ENCODE results near the gene RAB40B. TPM values are rescaled to one million over a fixed set of nuclear protein-coding genes. Genes with fewer than 3 reads are reported as not detected.

Gene RAB40B
- total RNA-seq, 1 donor from 2014 or later: 20.0 TPM

GRCh38 chr17:82696916-82697807 is 1.3 kb downstream of the RAB40B start:
- H3K4me1 Mint-ChIP-seq (ENCODE audit: low read depth): peaks cover 22% of the 10 kb centered on the region
- H3K4me3 Mint-ChIP-seq (ENCODE audit: unreplicated experiment): peak overlapping the region; percentile 70

GRCh38 chr17:82696259-82696658 is 2.2 kb downstream of the RAB40B start:
- no peak overlapping the region for H3K27ac Mint-ChIP-seq (ENCODE audit: unreplicated experiment)
- H3K9me3 Mint-ChIP-seq (ENCODE audit: low read depth): peaks cover 11% of the 10 kb centered on the region
- H3K27me3 Mint-ChIP-seq (ENCODE audit: low read depth): no peaks in the 10 kb centered on the region
- peak; percentile 30 for DNase-seq (ENCODE audit: low spot score)
- H3K36me3 Mint-ChIP-seq (ENCODE audit: low read depth): peaks cover 10% of the 10 kb centered on the region
- no peak overlapping the region for H3K4me3 Mint-ChIP-seq (ENCODE audit: unreplicated experiment)
- no peak for TF ChIP-seq CTCF (IDR thresholded peaks at IDR 0.05)
- peaks cover 16% of the 10 kb centered on the region for H3K4me1 Mint-ChIP-seq (ENCODE audit: low read depth)

More at GRCh38 chr17:82696916-82697807, 1.3 kb downstream of the RAB40B start:
- Mint-ChIP-seq H3K27me3 (ENCODE audit: low read depth) (no peaks in the 10 kb centered on the region), H3K27ac (ENCODE audit: unreplicated experiment) (no peak overlapping the region), H3K9me3 (ENCODE audit: low read depth) (peaks cover 11% of the 10 kb centered on the region), H3K36me3 (ENCODE audit: low read depth) (peaks cover 7% of the 10 kb centered on the region)
- no peak for TF ChIP-seq CTCF (IDR thresholded peaks at IDR 0.05)
- DNase-seq (ENCODE audit: low spot score): peak; percentile 89

GRCh38 chr17:82694647-82695046 is 3.9 kb downstream of the RAB40B start:
- no peak overlapping the region for H3K4me3 Mint-ChIP-seq (ENCODE audit: unreplicated experiment)
- no peak for TF ChIP-seq CTCF (IDR thresholded peaks at IDR 0.05)
- H3K4me1 Mint-ChIP-seq (ENCODE audit: low read depth): peaks cover 14% of the 10 kb centered on the region

GRCh38 chr17:82693168-82693867 is 5.2 kb downstream of the RAB40B start:
- Mint-ChIP-seq H3K4me3 (ENCODE audit: unreplicated experiment) (no peak overlapping the region), H3K9me3 (ENCODE audit: low read depth) (peaks cover 11% of the 10 kb centered on the region), H3K27ac (ENCODE audit: unreplicated experiment) (no peak overlapping the region), H3K36me3 (ENCODE audit: low read depth) (peaks cover 15% of the 10 kb centered on the region), H3K4me1 (ENCODE audit: low read depth) (peaks cover 9% of the 10 kb centered on the region), H3K27me3 (ENCODE audit: low read depth) (no peaks in the 10 kb centered on the region)
- no peak for TF ChIP-seq CTCF (IDR thresholded peaks at IDR 0.05)
- peak; percentile 37 for DNase-seq (ENCODE audit: low spot score)

More at GRCh38 chr17:82694647-82695046, 3.9 kb downstream of the RAB40B start:
- peaks cover 15% of the 10 kb centered on the region for H3K36me3 Mint-ChIP-seq (ENCODE audit: low read depth)
- H3K27me3 Mint-ChIP-seq (ENCODE audit: low read depth): no peaks in the 10 kb centered on the region
- peaks cover 11% of the 10 kb centered on the region for H3K9me3 Mint-ChIP-seq (ENCODE audit: low read depth)
- no peak for DNase-seq (ENCODE audit: low spot score)
- H3K27ac Mint-ChIP-seq (ENCODE audit: unreplicated experiment): no peak overlapping the region

GRCh38 chr17:82692268-82692667 is 6.2 kb downstream of the RAB40B start:
- no peak overlapping the region for H3K27ac Mint-ChIP-seq (ENCODE audit: unreplicated experiment)
- H3K36me3 Mint-ChIP-seq (ENCODE audit: low read depth): peaks cover 15% of the 10 kb centered on the region
- H3K27me3 Mint-ChIP-seq (ENCODE audit: low read depth): no peaks in the 10 kb centered on the region
- H3K4me3 Mint-ChIP-seq (ENCODE audit: unreplicated experiment): no peak overlapping the region
- peaks cover 9% of the 10 kb centered on the region for H3K4me1 Mint-ChIP-seq (ENCODE audit: low read depth)
- TF ChIP-seq CTCF (IDR thresholded peaks at IDR 0.05): no peak
- H3K9me3 Mint-ChIP-seq (ENCODE audit: low read depth): peaks cover 11% of the 10 kb centered on the region
- peak; percentile 72 for DNase-seq (ENCODE audit: low spot score)
